HepG2 (cell line): ENCODE data around the gene DDC. TPM values are rescaled to one million over a fixed set of nuclear protein-coding genes. Genes with fewer than 3 reads are reported as not detected.

Experiments
- ADNP ChIP-seq: sonication (generic); formaldehyde crosslinking; IDR thresholded peaks from 2 replicates; pipeline ENCODE4 v1.4.0; 2020; ENCODE audit warnings: missing genetic modification reagents
- AHR ChIP-seq: IDR thresholded peaks from 2 replicates; pipeline ENCODE4 v1.6.1; 2018; ENCODE audit warnings: missing genetic modification reagents, missing compliant biosample characterization
- ARNTL ChIP-seq: sonication (generic); formaldehyde crosslinking; IDR thresholded peaks from 2 replicates; pipeline ENCODE4 v1.4.0; 2020; ENCODE audit warnings: mild to moderate bottlenecking, missing genetic modification reagents
- ISX ChIP-seq: sonication (generic); formaldehyde crosslinking; conservative IDR thresholded peaks from 2 replicates; pipeline ENCODE4 v1.5.0; 2020; ENCODE audit warnings: missing genetic modification reagents
- NFE2L1 ChIP-seq: sonication (generic); formaldehyde crosslinking; IDR thresholded peaks from 2 replicates; pipeline ENCODE4 v1.4.0; 2020; ENCODE audit warnings: missing genetic modification reagents, mild to moderate bottlenecking, borderline replicate concordance
- SMAD1 ChIP-seq: sonication (generic); formaldehyde crosslinking; IDR thresholded peaks from 2 replicates; pipeline ENCODE4 v1.4.0; 2020; ENCODE audit warnings: missing genetic modification reagents, low read depth, mild to moderate bottlenecking, borderline replicate concordance
- STAG1 ChIP-seq: sonication (generic); formaldehyde crosslinking; IDR thresholded peaks from 2 replicates; pipeline ENCODE4 v1.4.0; 2020; ENCODE audit warnings: missing genetic modification reagents
- SUZ12 ChIP-seq: fragments of 150-350 bp; IDR thresholded peaks from 2 replicates; pipeline ENCODE4 v1.6.1; 2014; ENCODE audit warnings: low read depth, low read length
- XRCC5 ChIP-seq: fragments of 200-400 bp; formaldehyde crosslinking; optimal IDR thresholded peaks from 2 replicates; pipeline ENCODE3; 2017; ENCODE audit warnings: mild to moderate bottlenecking, low read length
- ZBTB7A ChIP-seq: sonication (generic); formaldehyde crosslinking; IDR thresholded peaks from 2 replicates; pipeline ENCODE4 v1.8.0; 2022; ENCODE audit warnings: mild to moderate bottlenecking, missing genetic modification reagents
- ZNF496 ChIP-seq: sonication (generic); formaldehyde crosslinking; IDR thresholded peaks from 2 replicates; pipeline ENCODE4 v1.8.1; 2023; ENCODE audit warnings: mild to moderate bottlenecking, moderate library complexity, missing genetic modification reagents; ENCODE audit not compliant: insufficient replicate concordance
- ZNF530 ChIP-seq: sonication (generic); formaldehyde crosslinking; IDR thresholded peaks from 2 replicates; pipeline ENCODE4 v1.5.0; 2020; ENCODE audit warnings: low read depth, mild to moderate bottlenecking, missing genetic modification reagents
- ZNF83 ChIP-seq: sonication (generic); formaldehyde crosslinking; IDR thresholded peaks from 2 replicates; pipeline ENCODE4 v1.4.0; 2020; ENCODE audit warnings: missing genetic modification reagents, mild to moderate bottlenecking, borderline replicate concordance
- polyA plus RNA-seq, 8 experiments: library from polyadenylated mRNA; depleted of rRNA in 3 of 8; stranded (reverse) in 7 of 8; unstranded in 1 of 8; fragments of >200 nt; fragmentation: Illumina TruSeq in 4 of 8; extraction: Trizol in 4 of 8; gene quantifications; 2 replicates each; pipeline versions ENCODE4 v1.2.1 to v1.2.3, GENCODE V29; 2011 to 2016; ENCODE audit warnings: low read depth in 4 of 8, missing spikeins in 1 of 8, mixed read lengths in 1 of 8; ENCODE audit not compliant: insufficient read depth in 1 of 8
- total RNA-seq, 5 experiments: library from RNA; depleted of rRNA; stranded (reverse); fragments of >200 nt; fragmentation: Illumina TruSeq; extraction: Trizol; gene quantifications; 2 replicates each; pipeline ENCODE4 v1.2.3, GENCODE V29; 2016; ENCODE audit warnings: low read depth in 1 of 5
- TF ChIP-seq, protein P1 (sequence below): sonication (generic); formaldehyde crosslinking; IDR thresholded peaks from 2 replicates; pipeline ENCODE4 v1.4.0; 2020; ENCODE audit warnings: missing genetic modification reagents
- TF ChIP-seq, protein P2 (sequence below): sonication (generic); formaldehyde crosslinking; IDR thresholded peaks from 2 replicates; pipeline ENCODE4 v1.4.0; 2020; ENCODE audit warnings: missing genetic modification reagents
- TF ChIP-seq, protein P3 (sequence below), 2 experiments: fragments of 450-650 bp in 1 of 2; sonication (generic) in 1 of 2; formaldehyde crosslinking; IDR thresholded peaks; 2 replicates each; pipeline versions ENCODE4 v1.5.0 to v1.8.0; 2020 to 2022; ENCODE audit warnings: mild to moderate bottlenecking in 1 of 2, missing genetic modification reagents in 1 of 2
- TF ChIP-seq, protein P4 (sequence below): sonication (generic); formaldehyde crosslinking; IDR thresholded peaks from 2 replicates; pipeline ENCODE4 v1.4.0; 2020; ENCODE audit warnings: mild to moderate bottlenecking, missing genetic modification reagents, borderline replicate concordance
- TF ChIP-seq, protein P5 (sequence below): sonication (generic); formaldehyde crosslinking; IDR thresholded peaks from 2 replicates; pipeline ENCODE4 v1.5.0; 2020; ENCODE audit warnings: missing genetic modification reagents
- TF ChIP-seq, protein P6 (sequence below): sonication (generic); formaldehyde crosslinking; IDR thresholded peaks from 2 replicates; pipeline ENCODE4 v1.4.0; 2020; ENCODE audit warnings: low read depth, mild to moderate bottlenecking, missing genetic modification reagents

Gene DDC
- total and polyA plus RNA-seq, 2 of the 13 experiments (the other 11 are each of a cell fraction or from before 2014, with no cell fraction given): 11.7 to 93.3 TPM

DNA sequence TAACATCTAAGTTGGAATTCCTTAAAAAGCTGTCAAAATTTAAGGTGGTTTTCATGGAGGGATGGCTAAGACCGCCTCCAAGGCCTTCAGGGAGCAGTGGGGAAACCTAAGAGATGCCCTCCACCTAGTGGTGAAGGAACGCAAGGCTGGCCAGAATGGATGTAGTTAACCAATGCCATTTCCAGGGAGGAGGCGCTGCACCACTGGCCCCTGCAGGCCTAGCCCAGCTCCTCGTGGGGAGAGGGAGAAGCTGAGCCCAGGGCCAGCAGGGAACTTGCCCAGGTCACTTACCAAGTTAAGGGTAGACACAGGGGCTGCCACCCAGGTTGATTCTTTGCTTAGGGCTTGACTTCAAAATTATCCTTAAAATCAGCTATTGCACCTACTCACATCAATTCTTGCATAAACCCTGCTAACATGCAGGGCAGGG is 147.1 kb downstream of the DDC start (continued):
- TF ChIP-seq, protein P1, sequence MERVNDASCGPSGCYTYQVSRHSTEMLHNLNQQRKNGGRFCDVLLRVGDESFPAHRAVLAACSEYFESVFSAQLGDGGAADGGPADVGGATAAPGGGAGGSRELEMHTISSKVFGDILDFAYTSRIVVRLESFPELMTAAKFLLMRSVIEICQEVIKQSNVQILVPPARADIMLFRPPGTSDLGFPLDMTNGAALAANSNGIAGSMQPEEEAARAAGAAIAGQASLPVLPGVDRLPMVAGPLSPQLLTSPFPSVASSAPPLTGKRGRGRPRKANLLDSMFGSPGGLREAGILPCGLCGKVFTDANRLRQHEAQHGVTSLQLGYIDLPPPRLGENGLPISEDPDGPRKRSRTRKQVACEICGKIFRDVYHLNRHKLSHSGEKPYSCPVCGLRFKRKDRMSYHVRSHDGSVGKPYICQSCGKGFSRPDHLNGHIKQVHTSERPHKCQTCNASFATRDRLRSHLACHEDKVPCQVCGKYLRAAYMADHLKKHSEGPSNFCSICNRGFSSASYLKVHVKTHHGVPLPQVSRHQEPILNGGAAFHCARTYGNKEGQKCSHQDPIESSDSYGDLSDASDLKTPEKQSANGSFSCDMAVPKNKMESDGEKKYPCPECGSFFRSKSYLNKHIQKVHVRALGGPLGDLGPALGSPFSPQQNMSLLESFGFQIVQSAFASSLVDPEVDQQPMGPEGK (CRISPR knock-in tag): peak; percentile 38; the same call in 1 of the 2 replicates
- no peak for TF ChIP-seq SUZ12
- TF ChIP-seq, protein P2, sequence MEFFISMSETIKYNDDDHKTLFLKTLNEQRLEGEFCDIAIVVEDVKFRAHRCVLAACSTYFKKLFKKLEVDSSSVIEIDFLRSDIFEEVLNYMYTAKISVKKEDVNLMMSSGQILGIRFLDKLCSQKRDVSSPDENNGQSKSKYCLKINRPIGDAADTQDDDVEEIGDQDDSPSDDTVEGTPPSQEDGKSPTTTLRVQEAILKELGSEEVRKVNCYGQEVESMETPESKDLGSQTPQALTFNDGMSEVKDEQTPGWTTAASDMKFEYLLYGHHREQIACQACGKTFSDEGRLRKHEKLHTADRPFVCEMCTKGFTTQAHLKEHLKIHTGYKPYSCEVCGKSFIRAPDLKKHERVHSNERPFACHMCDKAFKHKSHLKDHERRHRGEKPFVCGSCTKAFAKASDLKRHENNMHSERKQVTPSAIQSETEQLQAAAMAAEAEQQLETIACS: no peak
- TF ChIP-seq, protein P3, sequence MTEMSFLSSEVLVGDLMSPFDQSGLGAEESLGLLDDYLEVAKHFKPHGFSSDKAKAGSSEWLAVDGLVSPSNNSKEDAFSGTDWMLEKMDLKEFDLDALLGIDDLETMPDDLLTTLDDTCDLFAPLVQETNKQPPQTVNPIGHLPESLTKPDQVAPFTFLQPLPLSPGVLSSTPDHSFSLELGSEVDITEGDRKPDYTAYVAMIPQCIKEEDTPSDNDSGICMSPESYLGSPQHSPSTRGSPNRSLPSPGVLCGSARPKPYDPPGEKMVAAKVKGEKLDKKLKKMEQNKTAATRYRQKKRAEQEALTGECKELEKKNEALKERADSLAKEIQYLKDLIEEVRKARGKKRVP (CRISPR knock-in tag; IDR thresholded peaks at IDR 0.05): no peak
- TF ChIP-seq AHR: no peak
- TF ChIP-seq ARNTL (CRISPR knock-in tag): no peak
- TF ChIP-seq NFE2L1 (CRISPR knock-in tag): no peak
- TF ChIP-seq ZNF83 (CRISPR knock-in tag): no peak
- no peak for TF ChIP-seq ADNP (CRISPR knock-in tag)
- TF ChIP-seq, protein P4, sequence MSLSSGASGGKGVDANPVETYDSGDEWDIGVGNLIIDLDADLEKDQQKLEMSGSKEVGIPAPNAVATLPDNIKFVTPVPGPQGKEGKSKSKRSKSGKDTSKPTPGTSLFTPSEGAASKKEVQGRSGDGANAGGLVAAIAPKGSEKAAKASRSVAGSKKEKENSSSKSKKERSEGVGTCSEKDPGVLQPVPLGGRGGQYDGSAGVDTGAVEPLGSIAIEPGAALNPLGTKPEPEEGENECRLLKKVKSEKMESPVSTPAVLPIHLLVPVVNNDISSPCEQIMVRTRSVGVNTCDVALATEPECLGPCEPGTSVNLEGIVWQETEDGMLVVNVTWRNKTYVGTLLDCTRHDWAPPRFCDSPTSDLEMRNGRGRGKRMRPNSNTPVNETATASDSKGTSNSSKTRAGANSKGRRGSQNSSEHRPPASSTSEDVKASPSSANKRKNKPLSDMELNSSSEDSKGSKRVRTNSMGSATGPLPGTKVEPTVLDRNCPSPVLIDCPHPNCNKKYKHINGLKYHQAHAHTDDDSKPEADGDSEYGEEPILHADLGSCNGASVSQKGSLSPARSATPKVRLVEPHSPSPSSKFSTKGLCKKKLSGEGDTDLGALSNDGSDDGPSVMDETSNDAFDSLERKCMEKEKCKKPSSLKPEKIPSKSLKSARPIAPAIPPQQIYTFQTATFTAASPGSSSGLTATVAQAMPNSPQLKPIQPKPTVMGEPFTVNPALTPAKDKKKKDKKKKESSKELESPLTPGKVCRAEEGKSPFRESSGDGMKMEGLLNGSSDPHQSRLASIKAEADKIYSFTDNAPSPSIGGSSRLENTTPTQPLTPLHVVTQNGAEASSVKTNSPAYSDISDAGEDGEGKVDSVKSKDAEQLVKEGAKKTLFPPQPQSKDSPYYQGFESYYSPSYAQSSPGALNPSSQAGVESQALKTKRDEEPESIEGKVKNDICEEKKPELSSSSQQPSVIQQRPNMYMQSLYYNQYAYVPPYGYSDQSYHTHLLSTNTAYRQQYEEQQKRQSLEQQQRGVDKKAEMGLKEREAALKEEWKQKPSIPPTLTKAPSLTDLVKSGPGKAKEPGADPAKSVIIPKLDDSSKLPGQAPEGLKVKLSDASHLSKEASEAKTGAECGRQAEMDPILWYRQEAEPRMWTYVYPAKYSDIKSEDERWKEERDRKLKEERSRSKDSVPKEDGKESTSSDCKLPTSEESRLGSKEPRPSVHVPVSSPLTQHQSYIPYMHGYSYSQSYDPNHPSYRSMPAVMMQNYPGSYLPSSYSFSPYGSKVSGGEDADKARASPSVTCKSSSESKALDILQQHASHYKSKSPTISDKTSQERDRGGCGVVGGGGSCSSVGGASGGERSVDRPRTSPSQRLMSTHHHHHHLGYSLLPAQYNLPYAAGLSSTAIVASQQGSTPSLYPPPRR (CRISPR knock-in tag): no peak
- TF ChIP-seq, protein P5, sequence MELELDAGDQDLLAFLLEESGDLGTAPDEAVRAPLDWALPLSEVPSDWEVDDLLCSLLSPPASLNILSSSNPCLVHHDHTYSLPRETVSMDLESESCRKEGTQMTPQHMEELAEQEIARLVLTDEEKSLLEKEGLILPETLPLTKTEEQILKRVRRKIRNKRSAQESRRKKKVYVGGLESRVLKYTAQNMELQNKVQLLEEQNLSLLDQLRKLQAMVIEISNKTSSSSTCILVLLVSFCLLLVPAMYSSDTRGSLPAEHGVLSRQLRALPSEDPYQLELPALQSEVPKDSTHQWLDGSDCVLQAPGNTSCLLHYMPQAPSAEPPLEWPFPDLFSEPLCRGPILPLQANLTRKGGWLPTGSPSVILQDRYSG: no peak
- TF ChIP-seq ZNF496 (CRISPR knock-in tag): no peak
- TF ChIP-seq ISX (CRISPR knock-in tag): no peak
- TF ChIP-seq STAG1: peak; percentile 83
- no peak for TF ChIP-seq ZBTB7A
- TF ChIP-seq ZNF530 (CRISPR knock-in tag): no peak
- TF ChIP-seq XRCC5: peak; percentile 85
- no peak for TF ChIP-seq SMAD1 (CRISPR knock-in tag)
- TF ChIP-seq, protein P6, sequence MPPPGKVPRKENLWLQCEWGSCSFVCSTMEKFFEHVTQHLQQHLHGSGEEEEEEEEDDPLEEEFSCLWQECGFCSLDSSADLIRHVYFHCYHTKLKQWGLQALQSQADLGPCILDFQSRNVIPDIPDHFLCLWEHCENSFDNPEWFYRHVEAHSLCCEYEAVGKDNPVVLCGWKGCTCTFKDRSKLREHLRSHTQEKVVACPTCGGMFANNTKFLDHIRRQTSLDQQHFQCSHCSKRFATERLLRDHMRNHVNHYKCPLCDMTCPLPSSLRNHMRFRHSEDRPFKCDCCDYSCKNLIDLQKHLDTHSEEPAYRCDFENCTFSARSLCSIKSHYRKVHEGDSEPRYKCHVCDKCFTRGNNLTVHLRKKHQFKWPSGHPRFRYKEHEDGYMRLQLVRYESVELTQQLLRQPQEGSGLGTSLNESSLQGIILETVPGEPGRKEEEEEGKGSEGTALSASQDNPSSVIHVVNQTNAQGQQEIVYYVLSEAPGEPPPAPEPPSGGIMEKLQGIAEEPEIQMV: no peak
